Natural killer cell (primary cell): ENCODE data around the gene MBNL1. TPM values are rescaled to one million over a fixed set of nuclear protein-coding genes. Genes with fewer than 3 reads are reported as not detected.

Source experiments
- ATAC-seq, 3 donors: fragments of 150-1000 bp in 2 of 3; fragments of 200-7000 bp in 1 of 3; cut with Tn5 transposase; 1 replicate in 1 of 3; 2 replicates in 2 of 3; pipeline ENCODE4 v1.10.0; 2021; ENCODE audit warnings: mild to moderate bottlenecking in 2 of 3, moderate library complexity in 2 of 3
- DNase-seq, 2 donors: peaks; one replicate each; pipeline versions ENCODE4 v3.0.0 to v3.0.0-alpha.2; 2013 to 2021; ENCODE audit warnings: mixed read lengths in 1 of 2
- H3K27ac ChIP-seq: one replicate; pipeline ENCODE4 v1.5.1; 2013; ENCODE audit warnings: mild to moderate bottlenecking, low read length
- H3K27me3 ChIP-seq: one replicate; pipeline ENCODE4 v1.6.1; 2013; ENCODE audit warnings: low read length; ENCODE audit not compliant: control insufficient read depth, insufficient read depth
- H3K36me3 ChIP-seq: one replicate; pipeline ENCODE4 v1.6.1; 2013; ENCODE audit warnings: low read length; ENCODE audit not compliant: control insufficient read depth, insufficient read depth
- H3K4me1 ChIP-seq: one replicate; pipeline ENCODE4 v1.6.1; 2013; ENCODE audit warnings: low read length; ENCODE audit not compliant: control insufficient read depth, insufficient read depth
- H3K4me3 ChIP-seq: one replicate; pipeline ENCODE4 v1.5.1; 2013; ENCODE audit warnings: low read length
- H3K9me3 ChIP-seq: one replicate; pipeline ENCODE4 v1.6.1; 2013; ENCODE audit warnings: low read length; ENCODE audit not compliant: control insufficient read depth, insufficient read depth
- H3K27ac Mint-ChIP-seq, 2 donors: one replicate each; pipeline ENCODE4 v1.8.0; 2022; ENCODE audit warnings: mild to moderate bottlenecking in 2 of 2, mixed read lengths in 2 of 2, moderate library complexity in 1 of 2
- H3K27me3 Mint-ChIP-seq, 2 donors: one replicate each; pipeline ENCODE4 v1.8.0; 2022; ENCODE audit warnings: low read depth in 2 of 2, mixed read lengths in 2 of 2
- H3K36me3 Mint-ChIP-seq: one replicate; pipeline ENCODE4 v1.8.0; 2022; ENCODE audit warnings: mixed read lengths
- H3K4me1 Mint-ChIP-seq, 2 donors: one replicate each; pipeline ENCODE4 v1.8.0; 2022; ENCODE audit warnings: mixed read lengths in 2 of 2
- H3K4me3 Mint-ChIP-seq: one replicate; pipeline ENCODE4 v1.8.0; 2022; ENCODE audit warnings: mild to moderate bottlenecking, moderate library complexity, mixed read lengths
- H3K9me3 Mint-ChIP-seq, 2 donors: one replicate each; pipeline ENCODE4 v1.8.0; 2022; ENCODE audit warnings: mixed read lengths in 2 of 2
- CTCF ChIP-seq: fragments of 200-600 bp; IDR thresholded peaks from one replicate; pipeline ENCODE4 v1.8.0; 2022; ENCODE audit warnings: antibody characterized with exemption
- WGBS: methylation state at CpG from one replicate; pipeline ENCODE4 v1.1.7; 2013; ENCODE audit warnings: missing lambda C conversion rate; ENCODE audit not compliant: insufficient coverage; 5-methylcytosine and 5-hydroxymethylcytosine counted together
- intact Hi-C: fragments of 100-400 bp; cut with micrococcal nuclease; formaldehyde crosslinking; loops from one replicate; pipeline ENCODE4 v1.14.2; 2022
- total RNA-seq, 4 donors: library from RNA; stranded (reverse); fragments of 120-200 nt in 1 of 4; gene quantifications; one replicate each; pipeline versions ENCODE4 v1.2.3 to v1.2.4, GENCODE V29; 2013 to 2022

MBNL1 gene
- total RNA-seq, 3 donors from 2014 or later (not counting 1 experiment from before 2014, with no cell fraction given) = 600 to 704 (median 607) TPM

- intact Hi-C loops = no loop called here
- ATAC-seq = no peak
- WGBS = 97% methylated on average over 3 of the region's 3 CpGs
- no peak for TF ChIP-seq CTCF
- no peaks in the 10 kb centered on the region for H3K36me3 ChIP-seq
- H3K27me3 Mint-ChIP-seq = peaks cover 0 to 4% of the 10 kb centered on the region in 2 donors
- H3K27ac Mint-ChIP-seq = no peak overlapping the region
- H3K9me3 Mint-ChIP-seq = no peaks in the 10 kb centered on the region
- no peak overlapping the region for H3K27ac ChIP-seq
- no peaks in the 10 kb centered on the region for H3K9me3 ChIP-seq
- no peak overlapping the region for H3K4me3 ChIP-seq
- no peak overlapping the region for H3K4me3 Mint-ChIP-seq
- H3K36me3 Mint-ChIP-seq = no peaks in the 10 kb centered on the region
- no peaks in the 10 kb centered on the region for H3K4me1 ChIP-seq
- H3K27me3 ChIP-seq = no peaks in the 10 kb centered on the region
- no peak for DNase-seq
- H3K4me1 Mint-ChIP-seq = peaks cover 20 to 27% of the 10 kb centered on the region in 2 donors
Observed at GRCh38 chr3:152234657-152235375, 33.9 kb upstream of the MBNL1 start.

- WGBS = 100% methylated on average over 1 of the region's 1 CpG
- no peak overlapping the region for H3K4me3 Mint-ChIP-seq
Observed at GRCh38 chr3:152235709-152236298, 32.9 kb upstream of the MBNL1 start.

GRCh38 chr3:152236716-152237115 lies 32.0 kb upstream of the MBNL1 start:
- Mint-ChIP-seq H3K27ac (no peak overlapping the region), H3K36me3 (no peaks in the 10 kb centered on the region), H3K9me3 (no peaks in the 10 kb centered on the region), H3K4me1 (peaks cover 26 to 35% of the 10 kb centered on the region in 2 donors), H3K4me3 (no peak overlapping the region), H3K27me3 (no peaks in the 10 kb centered on the region)
- DNase-seq (peak in 1 of 2 donors; percentile 49), ATAC-seq (no peak)
- Histone ChIP-seq H3K4me3 (no peak overlapping the region), H3K36me3 (no peaks in the 10 kb centered on the region), H3K9me3 (no peaks in the 10 kb centered on the region), H3K27ac (no peak overlapping the region), H3K27me3 (no peaks in the 10 kb centered on the region), H3K4me1 (peaks cover 3% of the 10 kb centered on the region)
- intact Hi-C loops = no loop called here
- no peak for TF ChIP-seq CTCF

More at GRCh38 chr3:152235709-152236298, 32.9 kb upstream of the MBNL1 start:
- ATAC-seq (no peak), DNase-seq (no peak)
- Mint-ChIP-seq H3K27me3 (peaks cover 0 to 3% of the 10 kb centered on the region in 2 donors), H3K4me1 (peaks cover 18 to 28% of the 10 kb centered on the region in 2 donors), H3K9me3 (no peaks in the 10 kb centered on the region), H3K27ac (no peak overlapping the region), H3K36me3 (no peaks in the 10 kb centered on the region)
- Histone ChIP-seq H3K9me3 (no peaks in the 10 kb centered on the region), H3K36me3 (no peaks in the 10 kb centered on the region), H3K4me3 (no peak overlapping the region), H3K27me3 (no peaks in the 10 kb centered on the region), H3K4me1 (no peaks in the 10 kb centered on the region), H3K27ac (no peak overlapping the region)
- no peak for TF ChIP-seq CTCF
- intact Hi-C loops = no loop called here
